ENCODE results near the gene ENDOV. TPM values are rescaled to one million over a fixed set of nuclear protein-coding genes. Genes with fewer than 3 reads are reported as not detected.

ENDOV gene
- total and polyA plus RNA-seq, 2 of the 13 experiments (the other 11 are each of a cell fraction or from before 2014, with no cell fraction given), result 15.1 to 17.1 TPM

DNA sequence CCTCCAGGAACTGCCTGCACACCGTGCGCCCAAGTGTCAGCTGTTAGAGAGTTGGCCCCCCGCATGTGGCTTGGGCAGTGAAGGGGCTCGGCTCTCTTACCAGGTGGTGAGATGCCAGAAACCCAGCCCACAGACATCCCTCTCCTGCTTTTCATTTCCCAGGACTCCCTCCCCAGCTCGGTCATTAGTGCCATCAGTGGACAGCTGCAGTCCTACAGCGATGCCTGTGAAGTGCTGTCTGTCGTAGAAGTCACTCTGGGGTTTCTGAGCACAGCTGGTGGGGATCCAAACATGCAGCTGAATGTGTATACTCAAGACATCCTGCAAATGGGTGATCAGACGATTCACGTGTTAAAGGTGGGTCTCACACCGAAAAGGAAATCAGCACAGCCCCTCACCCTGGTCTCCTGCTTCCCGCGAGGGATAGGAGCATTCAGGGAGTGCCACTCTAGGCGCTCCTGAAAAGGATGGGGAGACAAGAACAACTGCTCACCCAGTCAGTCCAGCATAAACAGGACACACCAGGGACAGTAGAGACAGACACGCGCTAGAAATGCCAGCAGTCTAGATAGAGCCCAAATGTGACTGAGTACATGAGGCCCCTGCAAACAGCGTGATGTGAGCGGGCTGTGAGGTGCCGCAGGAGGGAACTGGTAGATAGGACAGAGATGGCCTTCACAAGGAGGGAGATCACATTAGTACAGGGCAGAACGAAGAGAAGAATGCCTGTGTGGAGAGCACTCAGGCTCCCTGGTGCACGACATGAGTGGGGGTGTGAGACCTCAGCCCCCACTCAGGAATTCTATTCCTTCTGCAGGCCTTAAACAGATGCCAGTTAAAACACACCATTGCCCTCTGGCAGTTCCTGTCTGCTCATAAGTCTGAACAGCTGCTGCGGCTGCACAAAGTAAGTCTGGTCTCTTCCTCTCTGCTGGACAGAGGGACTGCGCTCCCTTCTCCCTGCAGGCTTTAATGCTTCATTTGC lies 25.7 kb upstream of the ENDOV start (continued):
- TF ChIP-seq CEBPG (CRISPR knock-in tag; IDR thresholded peaks at IDR 0.05) (no peak), RBAK (CRISPR knock-in tag; IDR thresholded peaks at IDR 0.05) (no peak), FOXK2 (IDR thresholded peaks at IDR 0.05) (no peak), ZNF20 (CRISPR knock-in tag; IDR thresholded peaks at IDR 0.05) (no peak), ZNF670 (CRISPR knock-in tag; IDR thresholded peaks at IDR 0.05; ENCODE audit: borderline replicate concordance) (no peak)
- TF ChIP-seq, protein P1, sequence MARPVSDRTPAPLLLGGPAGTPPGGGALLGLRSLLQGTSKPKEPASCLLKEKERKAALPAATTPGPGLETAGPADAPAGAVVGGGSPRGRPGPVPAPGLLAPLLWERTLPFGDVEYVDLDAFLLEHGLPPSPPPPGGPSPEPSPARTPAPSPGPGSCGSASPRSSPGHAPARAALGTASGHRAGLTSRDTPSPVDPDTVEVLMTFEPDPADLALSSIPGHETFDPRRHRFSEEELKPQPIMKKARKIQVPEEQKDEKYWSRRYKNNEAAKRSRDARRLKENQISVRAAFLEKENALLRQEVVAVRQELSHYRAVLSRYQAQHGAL (CRISPR knock-in tag; IDR thresholded peaks at IDR 0.05; ENCODE audit: not compliant biosample characterization), result no peak

DNA sequence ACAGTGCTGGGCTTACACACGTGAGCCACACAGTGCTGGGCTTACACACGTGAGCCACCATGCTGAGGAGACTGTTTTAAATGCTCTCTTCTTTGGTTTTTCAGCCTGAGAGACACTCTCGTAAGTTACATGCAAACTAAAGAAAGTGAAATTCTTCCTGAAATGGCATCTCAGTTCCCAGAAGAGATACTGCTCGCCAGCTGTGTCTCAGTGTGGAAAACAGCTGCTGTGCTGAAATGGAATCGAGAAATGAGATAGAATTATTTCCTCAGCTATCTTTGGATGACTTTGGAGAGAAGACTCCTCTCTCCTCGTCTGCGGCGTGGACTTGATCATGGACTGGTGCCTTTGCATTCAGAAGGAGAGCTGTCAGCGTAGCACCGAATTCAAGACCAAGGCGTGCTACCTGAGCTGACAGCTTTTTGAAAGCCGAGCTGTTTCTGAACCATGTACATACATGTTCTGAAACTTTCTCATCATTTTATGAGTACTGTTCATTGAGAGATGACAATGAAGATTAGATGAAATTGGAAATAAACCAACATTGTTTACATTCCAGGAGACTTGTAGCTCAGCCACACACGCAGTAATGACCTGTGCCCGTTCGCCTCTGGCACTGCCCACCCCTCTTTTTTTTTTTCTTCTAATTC lies 21.6 kb upstream of the ENDOV start:
- no peak for FAIRE-seq
- Histone ChIP-seq H3K4me1 (ENCODE audit: insufficient read depth, low read length) (no peaks in the 10 kb centered on the region), H3K9me3 (ENCODE audit: low read length) (no peaks in the 10 kb centered on the region), H3K4me2 (ENCODE audit: low read depth, low read length) (no peak overlapping the region), H3K27me3 (ENCODE audit: control insufficient read depth in 1 of 2, insufficient read depth in 2 of 2, low read length in 2 of 2) (no peaks in the 10 kb centered on the region), H3K27ac (ENCODE audit: extremely low read length, insufficient read depth, low read length) (no peak overlapping the region), H3K9ac (ENCODE audit: insufficient read depth, low read depth, low read length) (no peak overlapping the region), H3K36me3 (replicated peaks in 1 of 2; ENCODE audit: control insufficient read depth in 1 of 2, insufficient read depth in 2 of 2, low read length in 2 of 2) (peaks cover 21 to 36% of the 10 kb centered on the region in 2 experiments; a peak in 4 of 5 replicates), H2AFZ (ENCODE audit: low read length) (no peak overlapping the region), H3K4me3 (replicated peaks in 1 of 3; ENCODE audit: insufficient read depth in 1 of 3, low read depth in 2 of 3, low read length in 3 of 3) (no peak overlapping the region), H3K79me2 (ENCODE audit: insufficient read depth, low read length) (no peaks in the 10 kb centered on the region), H4K20me1 (ENCODE audit: insufficient read depth, low read length) (no peaks in the 10 kb centered on the region)
- TF ChIP-seq, protein P2, sequence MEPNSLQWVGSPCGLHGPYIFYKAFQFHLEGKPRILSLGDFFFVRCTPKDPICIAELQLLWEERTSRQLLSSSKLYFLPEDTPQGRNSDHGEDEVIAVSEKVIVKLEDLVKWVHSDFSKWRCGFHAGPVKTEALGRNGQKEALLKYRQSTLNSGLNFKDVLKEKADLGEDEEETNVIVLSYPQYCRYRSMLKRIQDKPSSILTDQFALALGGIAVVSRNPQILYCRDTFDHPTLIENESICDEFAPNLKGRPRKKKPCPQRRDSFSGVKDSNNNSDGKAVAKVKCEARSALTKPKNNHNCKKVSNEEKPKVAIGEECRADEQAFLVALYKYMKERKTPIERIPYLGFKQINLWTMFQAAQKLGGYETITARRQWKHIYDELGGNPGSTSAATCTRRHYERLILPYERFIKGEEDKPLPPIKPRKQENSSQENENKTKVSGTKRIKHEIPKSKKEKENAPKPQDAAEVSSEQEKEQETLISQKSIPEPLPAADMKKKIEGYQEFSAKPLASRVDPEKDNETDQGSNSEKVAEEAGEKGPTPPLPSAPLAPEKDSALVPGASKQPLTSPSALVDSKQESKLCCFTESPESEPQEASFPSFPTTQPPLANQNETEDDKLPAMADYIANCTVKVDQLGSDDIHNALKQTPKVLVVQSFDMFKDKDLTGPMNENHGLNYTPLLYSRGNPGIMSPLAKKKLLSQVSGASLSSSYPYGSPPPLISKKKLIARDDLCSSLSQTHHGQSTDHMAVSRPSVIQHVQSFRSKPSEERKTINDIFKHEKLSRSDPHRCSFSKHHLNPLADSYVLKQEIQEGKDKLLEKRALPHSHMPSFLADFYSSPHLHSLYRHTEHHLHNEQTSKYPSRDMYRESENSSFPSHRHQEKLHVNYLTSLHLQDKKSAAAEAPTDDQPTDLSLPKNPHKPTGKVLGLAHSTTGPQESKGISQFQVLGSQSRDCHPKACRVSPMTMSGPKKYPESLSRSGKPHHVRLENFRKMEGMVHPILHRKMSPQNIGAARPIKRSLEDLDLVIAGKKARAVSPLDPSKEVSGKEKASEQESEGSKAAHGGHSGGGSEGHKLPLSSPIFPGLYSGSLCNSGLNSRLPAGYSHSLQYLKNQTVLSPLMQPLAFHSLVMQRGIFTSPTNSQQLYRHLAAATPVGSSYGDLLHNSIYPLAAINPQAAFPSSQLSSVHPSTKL (CRISPR knock-in tag; IDR thresholded peaks at IDR 0.05), result no peak
- TF ChIP-seq SRY (CRISPR knock-in tag; IDR thresholded peaks at IDR 0.05) (no peak), HNRNPK (IDR thresholded peaks at IDR 0.05; ENCODE audit: low read depth, low read length, poor library complexity, severe bottlenecking) (no peak), ZNF777 (CRISPR knock-in tag; IDR thresholded peaks at IDR 0.05) (no peak), NR2F6 (IDR thresholded peaks at IDR 0.05) (no peak), NR2F6 (CRISPR knock-in tag; IDR thresholded peaks at IDR 0.05) (no peak)
- TF ChIP-seq, protein P3, sequence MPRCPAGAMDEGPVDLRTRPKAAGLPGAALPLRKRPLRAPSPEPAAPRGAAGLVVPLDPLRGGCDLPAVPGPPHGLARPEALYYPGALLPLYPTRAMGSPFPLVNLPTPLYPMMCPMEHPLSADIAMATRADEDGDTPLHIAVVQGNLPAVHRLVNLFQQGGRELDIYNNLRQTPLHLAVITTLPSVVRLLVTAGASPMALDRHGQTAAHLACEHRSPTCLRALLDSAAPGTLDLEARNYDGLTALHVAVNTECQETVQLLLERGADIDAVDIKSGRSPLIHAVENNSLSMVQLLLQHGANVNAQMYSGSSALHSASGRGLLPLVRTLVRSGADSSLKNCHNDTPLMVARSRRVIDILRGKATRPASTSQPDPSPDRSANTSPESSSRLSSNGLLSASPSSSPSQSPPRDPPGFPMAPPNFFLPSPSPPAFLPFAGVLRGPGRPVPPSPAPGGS (CRISPR knock-in tag; IDR thresholded peaks at IDR 0.05), result no peak
- TF ChIP-seq, protein P4, sequence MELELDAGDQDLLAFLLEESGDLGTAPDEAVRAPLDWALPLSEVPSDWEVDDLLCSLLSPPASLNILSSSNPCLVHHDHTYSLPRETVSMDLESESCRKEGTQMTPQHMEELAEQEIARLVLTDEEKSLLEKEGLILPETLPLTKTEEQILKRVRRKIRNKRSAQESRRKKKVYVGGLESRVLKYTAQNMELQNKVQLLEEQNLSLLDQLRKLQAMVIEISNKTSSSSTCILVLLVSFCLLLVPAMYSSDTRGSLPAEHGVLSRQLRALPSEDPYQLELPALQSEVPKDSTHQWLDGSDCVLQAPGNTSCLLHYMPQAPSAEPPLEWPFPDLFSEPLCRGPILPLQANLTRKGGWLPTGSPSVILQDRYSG (CRISPR knock-in tag; IDR thresholded peaks at IDR 0.05), result no peak
- no peak for DNase-seq (ENCODE audit: low spot score)
- in situ Hi-C loops (cut with HindIII; ENCODE audit: extremely low pct_ligation_motif_present, low pct_unique_long_range_greater_than_20kb) (no loop called here), intact Hi-C loops (cut with micrococcal nuclease; ENCODE audit: unreplicated experiment) (no loop called here)
- ATAC-seq, result no peak
- POLR2A ChIA-PET, result interaction anchor here (0.6 kb wide), 1 partner anchor 83 kb away, joined by 3 read pairs; no protein-coding TSS in a partner anchor
- CTCF ChIA-PET (ENCODE audit: low intra/inter-chr PET ratio, low total read pairs), result no interaction called here
- WGBS (ENCODE audit: low lambda C conversion rate), result 97% methylated on average over 15 of the region's 15 CpGs
- no TSS peak for BruUV-seq (replicated peaks)
